ENCODE data around the gene ITGBL1.

ITGBL1 gene

GRCh38 chr13:101648766-101649487 lies 196.5 kb downstream of the ITGBL1 start:
- no peak for DNase-seq (ENCODE audit: low spot score)
- Histone ChIP-seq H3K4me3 (no peak overlapping the region), H3K27ac (no peak overlapping the region)
- TF ChIP-seq, protein P1, sequence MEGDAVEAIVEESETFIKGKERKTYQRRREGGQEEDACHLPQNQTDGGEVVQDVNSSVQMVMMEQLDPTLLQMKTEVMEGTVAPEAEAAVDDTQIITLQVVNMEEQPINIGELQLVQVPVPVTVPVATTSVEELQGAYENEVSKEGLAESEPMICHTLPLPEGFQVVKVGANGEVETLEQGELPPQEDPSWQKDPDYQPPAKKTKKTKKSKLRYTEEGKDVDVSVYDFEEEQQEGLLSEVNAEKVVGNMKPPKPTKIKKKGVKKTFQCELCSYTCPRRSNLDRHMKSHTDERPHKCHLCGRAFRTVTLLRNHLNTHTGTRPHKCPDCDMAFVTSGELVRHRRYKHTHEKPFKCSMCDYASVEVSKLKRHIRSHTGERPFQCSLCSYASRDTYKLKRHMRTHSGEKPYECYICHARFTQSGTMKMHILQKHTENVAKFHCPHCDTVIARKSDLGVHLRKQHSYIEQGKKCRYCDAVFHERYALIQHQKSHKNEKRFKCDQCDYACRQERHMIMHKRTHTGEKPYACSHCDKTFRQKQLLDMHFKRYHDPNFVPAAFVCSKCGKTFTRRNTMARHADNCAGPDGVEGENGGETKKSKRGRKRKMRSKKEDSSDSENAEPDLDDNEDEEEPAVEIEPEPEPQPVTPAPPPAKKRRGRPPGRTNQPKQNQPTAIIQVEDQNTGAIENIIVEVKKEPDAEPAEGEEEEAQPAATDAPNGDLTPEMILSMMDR (IDR thresholded peaks at IDR 0.05) = no peak

- H3K4me3 ChIP-seq = no peak overlapping the region
- H3K27ac ChIP-seq = no peak overlapping the region
- TF ChIP-seq, protein P1 (IDR thresholded peaks at IDR 0.05) = no peak
- DNase-seq (ENCODE audit: low spot score) = no peak
Observed at GRCh38 chr13:101649488-101650126, 197.1 kb downstream of the ITGBL1 start.

DNA sequence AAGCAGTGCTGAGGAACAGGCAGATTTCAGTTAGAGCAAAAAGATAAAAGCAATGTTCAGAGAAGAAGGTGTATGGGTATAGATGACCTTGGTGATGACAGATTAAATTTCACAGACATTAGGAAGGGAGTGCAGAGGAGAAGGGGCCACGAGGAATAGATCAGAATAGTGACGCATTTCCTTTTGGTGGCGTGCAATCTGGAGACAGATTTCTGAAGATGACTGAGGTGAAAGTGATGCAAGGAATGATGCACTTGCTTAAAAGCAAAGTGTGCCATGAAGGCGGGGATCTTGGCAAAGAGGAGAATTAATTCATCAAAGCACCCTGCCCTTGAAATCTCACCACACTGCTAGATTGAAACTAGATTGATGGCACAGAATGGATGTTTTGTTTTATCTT lies 202.4 kb downstream of the ITGBL1 start:
- TF ChIP-seq, protein P1 (IDR thresholded peaks at IDR 0.05) = no peak

GRCh38 chr13:101655435-101655834 lies 203.0 kb downstream of the ITGBL1 start:
- TF ChIP-seq, protein P1 (IDR thresholded peaks at IDR 0.05) = no peak
- DNase-seq (ENCODE audit: low spot score) = no peak
- no peak overlapping the region for H3K4me3 ChIP-seq
- no peak overlapping the region for H3K27ac ChIP-seq

More for the DNA sequence above, 202.4 kb downstream of the ITGBL1 start:
- Histone ChIP-seq H3K4me3 (no peak overlapping the region), H3K27ac (no peak overlapping the region)
- no peak for DNase-seq (ENCODE audit: low spot score)

DNA sequence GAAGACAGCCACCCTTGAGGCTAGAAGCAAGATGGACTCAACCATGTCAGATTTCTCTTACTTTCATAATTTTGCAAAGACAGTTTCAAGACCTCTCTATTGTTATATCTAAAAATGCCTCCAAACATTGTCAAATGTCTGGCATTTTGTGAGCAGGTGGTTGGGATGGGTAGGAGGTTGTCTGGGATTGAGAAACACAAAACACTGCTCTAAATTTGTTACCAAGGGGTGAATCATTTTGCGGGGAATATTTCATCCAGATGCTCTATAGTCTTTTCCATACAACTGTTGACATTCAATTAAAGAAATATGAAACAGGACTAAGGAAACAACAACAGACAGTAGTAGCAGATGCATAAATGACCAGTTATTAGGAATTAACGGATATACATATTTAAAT lies 208.2 kb downstream of the ITGBL1 start:
- Histone ChIP-seq H3K27ac (no peak overlapping the region), H3K4me3 (no peak overlapping the region)
- DNase-seq (ENCODE audit: low spot score) = no peak
- TF ChIP-seq, protein P1 (IDR thresholded peaks at IDR 0.05) = no peak

DNA sequence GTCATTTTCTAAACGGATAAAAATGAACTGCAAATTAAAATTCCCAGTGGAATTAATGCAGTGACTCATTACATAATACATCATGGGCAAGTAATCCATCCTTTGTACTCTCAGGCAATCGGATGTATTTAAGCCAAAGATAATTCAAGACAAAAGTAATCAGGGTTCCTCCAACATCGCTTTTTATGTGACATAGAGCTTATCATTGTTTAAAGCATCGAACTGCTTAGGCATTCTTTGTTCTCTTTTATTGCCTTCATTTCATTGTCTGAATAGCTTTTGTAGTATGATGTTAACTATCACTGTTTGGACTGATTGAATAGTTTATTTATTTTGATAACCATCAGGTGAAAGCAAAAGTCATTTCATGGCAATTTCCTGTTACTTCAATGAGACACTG lies 209.4 kb downstream of the ITGBL1 start:
- no peak for DNase-seq (ENCODE audit: low spot score)
- Histone ChIP-seq H3K4me3 (no peak overlapping the region), H3K27ac (no peak overlapping the region)
- TF ChIP-seq, protein P1 (IDR thresholded peaks at IDR 0.05) = no peak
